Forelimb muscle (tissue), 1 donor: ENCODE data around the gene VTI1A. TPM values are rescaled to one million over a fixed set of nuclear protein-coding genes. Genes with fewer than 3 reads are reported as not detected.

Source experiments
- DNase-seq: peaks from one replicate; pipeline ENCODE4 v3.0.0-alpha.2; 2013; ENCODE audit warnings: low read depth
- polyA plus RNA-seq: library from polyadenylated mRNA; unstranded; fragments of 120-200 nt; gene quantifications from one replicate; pipeline ENCODE4 v1.2.1, GENCODE V29; 2013; ENCODE audit not compliant: insufficient read length

The VTI1A gene
- polyA plus RNA-seq, 1 donor = 13.0 TPM

- no peak for DNase-seq
These were observed 232.0 kb downstream of the VTI1A start for GRCh38 chr10:112678987-112679386.

- DNase-seq = no peak
These were observed 232.4 kb downstream of the VTI1A start for GRCh38 chr10:112679392-112679791.

GRCh38 chr10:112680586-112680985, 233.6 kb downstream of the VTI1A start:
- DNase-seq = no peak

GRCh38 chr10:112687647-112688046, 240.6 kb downstream of the VTI1A start:
- DNase-seq = no peak

GRCh38 chr10:112689327-112690072, 242.5 kb downstream of the VTI1A start:
- DNase-seq = no peak

GRCh38 chr10:112695539-112695938, 248.5 kb downstream of the VTI1A start:
- no peak for DNase-seq

- no peak for DNase-seq
These were observed 249.6 kb downstream of the VTI1A start for GRCh38 chr10:112696592-112696991.

GRCh38 chr10:112698133-112698817, 251.3 kb downstream of the VTI1A start:
- no peak for DNase-seq

- DNase-seq = no peak
These were observed 251.8 kb downstream of the VTI1A start for GRCh38 chr10:112698818-112699164.

GRCh38 chr10:112700215-112700671, 253.2 kb downstream of the VTI1A start:
- DNase-seq = no peak

GRCh38 chr10:112701211-112701877, 254.3 kb downstream of the VTI1A start:
- peak; percentile 91 for DNase-seq

- no peak for DNase-seq
These were observed 254.9 kb downstream of the VTI1A start for GRCh38 chr10:112701878-112702255.

GRCh38 chr10:112706577-112706976, 259.6 kb downstream of the VTI1A start:
- no peak for DNase-seq

- no peak for DNase-seq
These were observed 261.4 kb downstream of the VTI1A start for GRCh38 chr10:112708461-112708860.

GRCh38 chr10:112710528-112710927, 263.5 kb downstream of the VTI1A start:
- DNase-seq = no peak

GRCh38 chr10:112711366-112711765, 264.4 kb downstream of the VTI1A start:
- DNase-seq = no peak

GRCh38 chr10:112712536-112712935, 265.5 kb downstream of the VTI1A start:
- no peak for DNase-seq

- no peak for DNase-seq
These were observed 266.4 kb downstream of the VTI1A start for GRCh38 chr10:112713411-112713810.

- no peak for DNase-seq
These were observed 268.6 kb downstream of the VTI1A start for GRCh38 chr10:112715581-112715980.

- DNase-seq = no peak
These were observed 269.1 kb downstream of the VTI1A start for GRCh38 chr10:112716076-112716475.

GRCh38 chr10:112716924-112717413, 270.0 kb downstream of the VTI1A start:
- DNase-seq = no peak

GRCh38 chr10:112720178-112720577, 273.2 kb downstream of the VTI1A start:
- DNase-seq = no peak
